ENCODE results near the gene CCDC142. TPM values are rescaled to one million over a fixed set of nuclear protein-coding genes. Genes with fewer than 3 reads are reported as not detected.

The CCDC142 gene
- total and polyA plus RNA-seq, 11 donors: 4.4 to 13.4 (median 6.4) TPM

GRCh38 chr2:74491648-74492544, 9.1 kb upstream of the CCDC142 start:
- Histone ChIP-seq H3K9me3 (no peaks in the 10 kb centered on the region), H3K36me3 (peaks cover 0 to 74% (median 53%) of the 10 kb centered on the region in 9 donors), H3K27ac (no peak overlapping the region), H3K4me3 (no peak overlapping the region), H3K27me3 (peaks cover 0 to 2% (median 0%) of the 10 kb centered on the region in 9 donors), H3K4me1 (no peaks in the 10 kb centered on the region)
- TF ChIP-seq POLR2A (IDR thresholded peaks at IDR 0.05): no peak
- TF ChIP-seq, protein P1, sequence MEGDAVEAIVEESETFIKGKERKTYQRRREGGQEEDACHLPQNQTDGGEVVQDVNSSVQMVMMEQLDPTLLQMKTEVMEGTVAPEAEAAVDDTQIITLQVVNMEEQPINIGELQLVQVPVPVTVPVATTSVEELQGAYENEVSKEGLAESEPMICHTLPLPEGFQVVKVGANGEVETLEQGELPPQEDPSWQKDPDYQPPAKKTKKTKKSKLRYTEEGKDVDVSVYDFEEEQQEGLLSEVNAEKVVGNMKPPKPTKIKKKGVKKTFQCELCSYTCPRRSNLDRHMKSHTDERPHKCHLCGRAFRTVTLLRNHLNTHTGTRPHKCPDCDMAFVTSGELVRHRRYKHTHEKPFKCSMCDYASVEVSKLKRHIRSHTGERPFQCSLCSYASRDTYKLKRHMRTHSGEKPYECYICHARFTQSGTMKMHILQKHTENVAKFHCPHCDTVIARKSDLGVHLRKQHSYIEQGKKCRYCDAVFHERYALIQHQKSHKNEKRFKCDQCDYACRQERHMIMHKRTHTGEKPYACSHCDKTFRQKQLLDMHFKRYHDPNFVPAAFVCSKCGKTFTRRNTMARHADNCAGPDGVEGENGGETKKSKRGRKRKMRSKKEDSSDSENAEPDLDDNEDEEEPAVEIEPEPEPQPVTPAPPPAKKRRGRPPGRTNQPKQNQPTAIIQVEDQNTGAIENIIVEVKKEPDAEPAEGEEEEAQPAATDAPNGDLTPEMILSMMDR (IDR thresholded peaks at IDR 0.05): no peak
- ATAC-seq (no peak), DNase-seq (no peak)
- WGBS, 4 donors: 93 to 98% (median 95%) methylated on average over 11 to 12 of the region's 12 CpGs
- intact Hi-C loops (cut with DNase I): no loop called here

DNA sequence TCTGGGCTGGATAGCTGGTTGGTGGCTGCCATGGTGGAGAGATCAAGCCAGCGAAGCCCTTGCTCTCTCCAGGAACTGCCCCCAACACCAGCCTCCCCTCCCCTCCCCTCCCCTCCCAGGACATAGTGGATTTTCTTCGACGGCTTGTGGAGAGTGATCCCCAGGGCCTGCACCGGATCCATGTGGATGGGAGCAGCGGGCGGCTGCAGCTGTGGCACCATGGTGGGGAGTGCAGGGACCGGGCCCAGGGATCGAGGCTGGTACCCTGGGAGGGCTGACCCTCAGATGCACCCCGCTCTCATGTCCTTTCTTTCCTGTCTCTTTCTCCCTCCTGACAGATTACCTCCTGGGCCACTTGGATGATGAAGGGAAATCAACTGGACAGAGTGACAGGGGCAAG, 7.1 kb upstream of the CCDC142 start:
- no peaks in the 10 kb centered on the region for H3K4me1 ChIP-seq
- 92 to 97% (median 92%) methylated on average over 9 of the region's 9 CpGs; no CpG with 5 or more reads in 1 of the 4 donors for WGBS, 4 donors
- intact Hi-C loops (cut with DNase I): loop anchor here in 1 of 10 donors (5.0 kb wide), 1 partner anchor 37 kb away; the partner anchor contains the start of genes AUP1, DQX1 and HTRA2
- no peak overlapping the region for H3K27ac ChIP-seq
- H3K4me3 ChIP-seq: no peak overlapping the region
- H3K36me3 ChIP-seq: peaks cover 0 to 94% (median 69%) of the 10 kb centered on the region in 9 donors
- ATAC-seq: no peak
- no peaks in the 10 kb centered on the region for H3K27me3 ChIP-seq
- TF ChIP-seq, protein P1 (IDR thresholded peaks at IDR 0.05): no peak
- TF ChIP-seq POLR2A (IDR thresholded peaks at IDR 0.05): no peak
- no peaks in the 10 kb centered on the region for H3K9me3 ChIP-seq
- DNase-seq: no peak

- no peak for TF ChIP-seq POLR2A (IDR thresholded peaks at IDR 0.05)
- TF ChIP-seq, protein P1 (IDR thresholded peaks at IDR 0.05): no peak
- DNase-seq: no peak
- Histone ChIP-seq H3K4me3 (no peak overlapping the region), H3K27ac (no peak overlapping the region), H3K9me3 (no peaks in the 10 kb centered on the region), H3K27me3 (no peaks in the 10 kb centered on the region), H3K4me1 (peaks cover 0 to 7% (median 3%) of the 10 kb centered on the region in 12 donors), H3K36me3 (peaks cover 0 to 95% (median 64%) of the 10 kb centered on the region in 9 donors)
- ATAC-seq: no peak
- intact Hi-C loops (cut with DNase I): loop anchor here in 1 of 10 donors (5.0 kb wide), 1 partner anchor 38 kb away; the partner anchor contains the start of genes AUP1, DQX1 and HTRA2
- WGBS, 4 donors: 91 to 95% (median 93%) methylated on average over 9 of the region's 9 CpGs
These were observed 6.1 kb upstream of the CCDC142 start for GRCh38 chr2:74488643-74489481.

Measured in heart left ventricle (tissue), 16 donors.